Stimulated activated CD8-positive, alpha-beta memory T cell treated with anti-CD3 and anti-CD28 coated beads, Interleukin-12 subunit alpha, Interleukin-12 subunit beta, amount 100 ng/mL, for 4 hours (primary cell): Measurements from ENCODE around the gene TMED5.

Experiments used
- DNase-seq: peaks from one replicate; pipeline ENCODE4 v3.0.0-alpha.2; 2020; ENCODE audit warnings: low read depth

The TMED5 gene

DNA sequence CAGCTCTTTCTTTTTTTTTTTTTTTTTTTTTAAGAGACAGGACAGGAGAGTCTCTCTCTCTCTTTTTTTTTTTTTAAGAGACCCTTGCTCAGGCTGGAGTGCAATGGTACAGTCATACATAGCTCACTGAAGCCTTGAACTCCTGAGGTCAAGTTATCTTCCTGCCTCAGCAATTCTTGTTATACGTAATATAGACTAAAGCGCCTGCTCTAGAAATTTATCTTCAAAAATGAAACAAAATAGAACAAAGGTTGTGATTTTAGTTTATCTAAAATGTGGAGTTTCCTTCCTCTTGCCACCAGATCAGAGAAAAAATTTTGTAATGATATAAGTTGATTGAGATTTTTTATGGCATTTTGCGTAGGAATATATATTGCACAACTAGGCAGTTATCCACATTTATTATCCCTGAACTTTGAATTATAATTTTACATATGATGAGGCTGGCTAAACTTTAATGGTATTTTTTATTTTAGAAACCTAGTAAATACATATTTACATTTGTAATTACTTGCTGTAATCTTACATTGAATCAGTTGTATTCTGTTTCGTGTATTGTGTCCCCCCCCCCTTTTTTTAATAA lies 56.9 kb downstream of the TMED5 start:
- DNase-seq: no peak

DNA sequence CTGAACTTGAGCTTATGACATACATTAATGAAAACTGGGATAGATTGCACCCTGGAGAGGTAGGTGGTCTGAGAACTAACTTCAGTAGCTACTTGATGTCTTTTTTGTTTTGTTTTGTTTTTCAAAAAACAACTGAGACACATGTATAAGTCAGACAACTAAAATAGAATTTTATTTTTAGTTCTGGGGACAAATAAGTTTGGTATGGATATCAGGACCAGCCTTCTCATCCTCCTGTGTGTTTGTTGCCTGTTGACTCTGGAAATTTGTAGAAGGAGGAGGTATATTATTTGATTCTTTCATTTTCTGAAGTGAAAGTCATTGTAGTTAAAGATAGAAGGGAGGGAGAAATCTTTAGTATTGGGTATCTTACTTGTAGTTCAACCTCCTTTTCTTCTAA lies 59.6 kb downstream of the TMED5 start:
- no peak for DNase-seq

DNA sequence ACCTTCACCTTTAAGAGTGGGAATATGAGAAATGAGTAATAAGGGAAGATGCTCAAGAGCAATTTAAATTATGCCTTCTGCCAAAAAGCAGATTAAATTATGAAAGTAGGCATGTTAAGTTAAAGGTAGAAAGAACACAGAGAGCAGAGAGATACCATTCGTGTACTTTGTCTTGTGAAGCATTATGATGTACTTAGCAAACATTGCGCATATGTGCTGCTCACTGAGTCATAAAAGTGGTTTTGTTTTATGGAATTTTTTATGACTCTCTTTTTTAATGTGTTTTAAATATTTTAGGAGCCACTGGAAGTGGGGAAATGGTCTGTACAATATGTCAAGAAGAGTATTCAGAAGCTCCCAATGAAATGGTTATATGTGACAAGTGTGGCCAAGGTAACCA lies 65.8 kb downstream of the TMED5 start:
- DNase-seq: no peak

DNA sequence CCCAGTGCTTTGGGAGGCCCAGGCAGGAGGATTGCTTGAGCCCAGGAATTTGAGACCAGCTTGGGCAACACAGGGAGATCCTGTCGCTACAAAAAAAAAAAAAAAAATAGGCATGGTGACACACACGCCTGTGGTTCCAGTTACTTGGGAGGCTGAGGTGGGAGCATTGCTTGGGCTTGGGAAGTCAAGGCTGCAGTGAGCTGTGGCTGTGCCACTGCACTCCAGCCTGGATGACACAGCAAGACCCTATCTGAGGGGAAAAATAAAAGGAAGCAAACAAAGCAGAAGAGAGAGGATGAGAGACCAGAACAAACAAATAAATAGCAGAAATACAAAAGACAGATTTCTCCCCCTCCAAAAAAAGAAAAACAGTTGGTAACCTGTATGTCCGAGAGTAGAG lies 67.1 kb downstream of the TMED5 start:
- DNase-seq: no peak

- no peak for DNase-seq
These were observed 68.7 kb downstream of the TMED5 start for GRCh38 chr1:93111561-93111960.

GRCh38 chr1:93111065-93111464 lies 69.1 kb downstream of the TMED5 start:
- no peak for DNase-seq

- no peak for DNase-seq
These were observed 70.6 kb downstream of the TMED5 start for GRCh38 chr1:93109578-93109977.

- no peak for DNase-seq
These were observed 71.9 kb downstream of the TMED5 start for GRCh38 chr1:93108335-93108734.

DNA sequence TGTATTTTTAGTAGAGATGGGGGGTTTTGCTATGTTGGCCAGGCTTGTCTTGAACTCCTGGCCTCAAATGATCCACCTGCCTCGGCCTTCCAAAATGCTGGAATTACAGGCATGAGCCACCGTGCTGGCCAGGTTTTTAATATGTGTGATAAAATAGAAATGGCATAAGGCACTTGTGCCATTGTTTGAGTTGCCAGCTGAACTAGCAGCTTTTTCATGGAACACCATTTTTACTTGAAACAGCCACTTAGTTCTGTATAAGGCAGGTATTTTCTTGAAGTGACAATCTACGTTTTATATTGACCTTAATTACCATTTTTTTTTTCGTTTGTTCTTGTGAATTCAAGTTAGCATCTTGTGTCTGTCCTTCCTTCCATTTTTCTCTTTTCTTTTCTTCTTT lies 72.8 kb downstream of the TMED5 start:
- DNase-seq: no peak

DNA sequence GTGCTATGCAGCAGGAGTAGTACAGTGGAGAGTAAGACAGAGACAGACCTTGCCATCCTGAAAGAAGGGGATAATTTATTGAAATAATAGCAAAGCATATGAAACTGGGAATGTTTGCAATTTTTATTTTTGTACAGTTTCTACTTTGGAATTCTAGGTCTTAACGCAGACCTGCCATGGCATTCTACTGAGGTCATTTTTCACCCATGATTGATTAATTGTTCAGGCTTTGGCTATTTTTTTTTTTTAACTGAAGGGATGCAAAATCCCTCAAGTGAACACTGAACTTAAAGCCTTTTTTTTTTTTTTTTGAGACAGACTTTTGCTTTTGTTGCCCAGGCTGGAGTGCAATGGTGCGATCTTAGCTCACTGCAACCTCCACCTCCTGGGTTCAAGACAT lies 74.0 kb downstream of the TMED5 start:
- no peak for DNase-seq

- DNase-seq: no peak
These were observed 78.1 kb downstream of the TMED5 start for GRCh38 chr1:93102142-93102541.
